Esophagus muscularis mucosa (tissue), 4 donors: Measurements from ENCODE around the gene FAM118A. TPM values are rescaled to one million over a fixed set of nuclear protein-coding genes. Genes with fewer than 3 reads are reported as not detected.

Experiments used
- DNase-seq: peaks from one replicate; pipeline ENCODE4 v3.0.0-alpha.2; 2017; ENCODE audit errors: extremely low spot score
- H3K27ac ChIP-seq, 4 donors: fragments of 200-600 bp; sonication (generic); replicated peaks in 1 of 4; 1 replicate in 3 of 4; 2 replicates in 1 of 4; pipeline ENCODE4 v1.5.1; 2016 to 2019; ENCODE audit warnings: mild to moderate bottlenecking in 1 of 4
- H3K27me3 ChIP-seq, 4 donors: fragments of 200-600 bp; sonication (generic); one replicate each; pipeline versions ENCODE4 v1.5.1 to v1.6.0; 2016 to 2019
- H3K36me3 ChIP-seq, 4 donors: fragments of 200-600 bp; sonication (generic); one replicate each; pipeline ENCODE4 v1.5.1; 2016 to 2019
- H3K4me1 ChIP-seq, 4 donors: fragments of 200-600 bp; sonication (generic); one replicate each; pipeline ENCODE4 v1.5.1; 2016 to 2019
- H3K4me3 ChIP-seq, 4 donors: fragments of 200-600 bp; sonication (generic); 1 replicate in 2 of 4; 2 replicates in 2 of 4; pipeline ENCODE4 v1.5.1; 2016 to 2019; ENCODE audit warnings: mild to moderate bottlenecking in 4 of 4, moderate library complexity in 1 of 4
- H3K9me3 ChIP-seq, 4 donors: fragments of 200-600 bp; sonication (generic); 1 replicate in 3 of 4; 2 replicates in 1 of 4; pipeline ENCODE4 v1.5.1; 2016 to 2019
- CTCF ChIP-seq, 3 experiments: fragments of 200-600 bp in 2 of 3; fragments of 450-650 bp in 1 of 3; sonication (generic) in 2 of 3; IDR thresholded peaks; one replicate each; pipeline ENCODE4 v1.5.1; 2017 to 2019; ENCODE audit warnings: antibody characterized with exemption in 3 of 3, mild to moderate bottlenecking in 2 of 3, moderate library complexity in 1 of 3
- EP300 ChIP-seq: sonication (generic); formaldehyde crosslinking; IDR thresholded peaks from one replicate; pipeline ENCODE4 v1.6.1; 2017; ENCODE audit warnings: antibody characterized with exemption
- POLR2A ChIP-seq: fragments of 450-650 bp; IDR thresholded peaks from one replicate; pipeline ENCODE4 v1.6.1; 2017; ENCODE audit warnings: antibody characterized with exemption, moderate library complexity, mild to moderate bottlenecking, low read depth
- POLR2AphosphoS5 ChIP-seq, 2 donors: sonication (generic); formaldehyde crosslinking; IDR thresholded peaks; one replicate each; pipeline ENCODE4 v1.6.1; 2017; ENCODE audit warnings: antibody characterized with exemption in 2 of 2
- WGBS: methylation state at CpG from one replicate; pipeline ENCODE4 v1.1.5; 2018; 5-methylcytosine and 5-hydroxymethylcytosine counted together
- intact Hi-C: fragments of 100-400 bp; cut with DNase I; formaldehyde crosslinking; loops from one replicate; pipeline ENCODE4 v1.15.1; 2023
- total RNA-seq, 4 donors: library from RNA; depleted of rRNA; stranded (reverse); fragments of >200 nt; gene quantifications; one replicate each; pipeline versions ENCODE4 v1.1.0 to v1.2.1, GENCODE V29; 2016

FAM118A gene
- total RNA-seq, 4 donors from 2014 or later = 24.4 to 45.8 (median 32.1) TPM

- H3K4me3 ChIP-seq = peak overlapping the region in 1 of 4 donors; percentile 24
- peak overlapping the region; percentile 83 to 92 (median 86) for H3K27ac ChIP-seq
- no peak for DNase-seq
- no peaks in the 10 kb centered on the region for H3K9me3 ChIP-seq
- H3K27me3 ChIP-seq = no peaks in the 10 kb centered on the region
- H3K4me1 ChIP-seq = peaks cover 27 to 54% (median 44%) of the 10 kb centered on the region in 4 donors
- TF ChIP-seq CTCF (IDR thresholded peaks at IDR 0.05) (no peak), POLR2AphosphoS5 (IDR thresholded peaks at IDR 0.05) (peak in 1 of 2 donors; percentile 26), EP300 (no peak), POLR2A (no peak)
- WGBS = 44% methylated on average over 5 of the region's 5 CpGs
- peaks cover 14 to 21% (median 20%) of the 10 kb centered on the region in 4 donors for H3K36me3 ChIP-seq
- intact Hi-C loops = loop anchor here (5.0 kb wide), 1 partner anchor 233 kb away; no protein-coding TSS in a partner anchor
Measured at GRCh38 chr22:45319324-45319685, 9.6 kb downstream of the FAM118A start.

GRCh38 chr22:45320357-45320976, 10.7 kb downstream of the FAM118A start:
- intact Hi-C loops = no loop called here

GRCh38 chr22:45321827-45322226, 12.1 kb downstream of the FAM118A start:
- H3K4me1 ChIP-seq = peaks cover 27 to 48% (median 40%) of the 10 kb centered on the region in 4 donors

More at GRCh38 chr22:45320357-45320976, 10.7 kb downstream of the FAM118A start:
- 82% methylated on average over 9 of the region's 9 CpGs for WGBS
- H3K27ac ChIP-seq = peak overlapping the region; percentile 83 to 92 (median 86)
- TF ChIP-seq CTCF (IDR thresholded peaks at IDR 0.05) (no peak), POLR2AphosphoS5 (IDR thresholded peaks at IDR 0.05) (no peak), POLR2A (no peak)
- H3K36me3 ChIP-seq = peaks cover 14 to 29% (median 27%) of the 10 kb centered on the region in 4 donors
- no peaks in the 10 kb centered on the region for H3K9me3 ChIP-seq
- H3K4me3 ChIP-seq = no peak overlapping the region
- H3K4me1 ChIP-seq = peaks cover 27 to 56% (median 44%) of the 10 kb centered on the region in 4 donors
- H3K27me3 ChIP-seq = no peaks in the 10 kb centered on the region
- no peak for DNase-seq

GRCh38 chr22:45322873-45323525, 13.3 kb downstream of the FAM118A start:
- H3K27ac ChIP-seq = no peak overlapping the region
- no peaks in the 10 kb centered on the region for H3K27me3 ChIP-seq
- DNase-seq = no peak
- WGBS = 93% methylated on average over 16 of the region's 24 CpGs
- no peak overlapping the region for H3K4me3 ChIP-seq
- TF ChIP-seq POLR2A = no peak
- no peak for TF ChIP-seq EP300
- no peak for TF ChIP-seq POLR2AphosphoS5 (IDR thresholded peaks at IDR 0.05)
- TF ChIP-seq CTCF (IDR thresholded peaks at IDR 0.05) = no peak
- H3K4me1 ChIP-seq = peaks cover 17 to 36% (median 28%) of the 10 kb centered on the region in 4 donors
- H3K9me3 ChIP-seq = no peaks in the 10 kb centered on the region
- H3K36me3 ChIP-seq = peaks cover 20 to 47% (median 42%) of the 10 kb centered on the region in 4 donors
- intact Hi-C loops = no loop called here

More at GRCh38 chr22:45321827-45322226, 12.1 kb downstream of the FAM118A start:
- Histone ChIP-seq H3K36me3 (peaks cover 14 to 37% (median 33%) of the 10 kb centered on the region in 4 donors), H3K27me3 (no peaks in the 10 kb centered on the region), H3K9me3 (no peaks in the 10 kb centered on the region), H3K27ac (peak overlapping the region in 1 of 4 donors; percentile 92), H3K4me3 (no peak overlapping the region)
- 91% methylated on average over 11 of the region's 12 CpGs for WGBS
- TF ChIP-seq CTCF (IDR thresholded peaks at IDR 0.05) (no peak), EP300 (no peak), POLR2A (no peak), POLR2AphosphoS5 (IDR thresholded peaks at IDR 0.05) (no peak)
- intact Hi-C loops = no loop called here
- DNase-seq = no peak
